ENCODE results near the gene PHF5A. TPM values are rescaled to one million over a fixed set of nuclear protein-coding genes. Genes with fewer than 3 reads are reported as not detected.

The PHF5A gene
- total and polyA plus RNA-seq, 2 donors (not counting 3 experiments of a cell fraction or from before 2014, with no cell fraction given): 61.1 to 63.7 TPM

GRCh38 chr22:41508770-41509170 lies 40.3 kb upstream of the PHF5A start:
- Histone ChIP-seq H3K36me3 (ENCODE audit: control insufficient read depth in 2 of 2, extremely low read depth in 1 of 2, insufficient read depth in 2 of 2, low read length in 2 of 2) (peaks cover 0 to 14% of the 10 kb centered on the region in 2 experiments), H3K4me1 (ENCODE audit: control insufficient read depth, extremely low read depth, insufficient read depth, low read length) (no peaks in the 10 kb centered on the region), H3K4me2 (ENCODE audit: insufficient read depth, low read length) (no peak overlapping the region), H3K79me2 (ENCODE audit: control insufficient read depth, insufficient read depth, low read length) (no peaks in the 10 kb centered on the region), H3K9ac (replicated peaks; ENCODE audit: extremely low read depth, insufficient read depth, low read length) (no peak overlapping the region), H3K9me1 (replicated peaks; ENCODE audit: control insufficient read depth, extremely low read depth, insufficient read depth, low read length) (no peaks in the 10 kb centered on the region), H3K4me3 (replicated peaks in 1 of 3; ENCODE audit: insufficient read depth in 1 of 3, low read depth in 1 of 3, low read length in 3 of 3) (no peak overlapping the region), H3K27me3 (ENCODE audit: control insufficient read depth in 2 of 2, insufficient read depth in 2 of 2, low read length in 2 of 2) (no peaks in the 10 kb centered on the region), H3K9me3 (replicated peaks; ENCODE audit: control insufficient read depth, insufficient read depth, low read length) (no peaks in the 10 kb centered on the region), H4K20me1 (replicated peaks; ENCODE audit: control insufficient read depth, extremely low read depth, insufficient read depth, low read length) (no peaks in the 10 kb centered on the region), H2AFZ (ENCODE audit: low read depth, low read length) (no peak overlapping the region), H3K27ac (ENCODE audit: insufficient read depth, low read depth, low read length) (no peak overlapping the region)
- CTCF ChIA-PET: interaction anchor here (1.0 to 1.2 kb wide), 2 partner anchors 9 to 18 kb away, joined by 3 to 10 read pairs; no protein-coding TSS in a partner anchor
- intact Hi-C loops (cut with micrococcal nuclease) (no loop called here), dilution Hi-C loops (cut with MboI; ENCODE audit: extremely low pct_ligation_motif_present, low sequenced_read_pairs) (no loop called here)
- no TSS peak for BruUV-seq (replicated peaks)
- no peak for TF ChIP-seq JUN (IDR thresholded peaks at IDR 0.05; ENCODE audit: borderline replicate concordance, insufficient read depth, insufficient read length, low read depth)
- no peak for TF ChIP-seq GATA2 (IDR thresholded peaks at IDR 0.05; ENCODE audit: insufficient read depth, insufficient read length, low read depth, low read length)
- TF ChIP-seq MAX (IDR thresholded peaks at IDR 0.05; ENCODE audit: insufficient read depth, insufficient read length): no peak
- no peak for TF ChIP-seq FOS (IDR thresholded peaks at IDR 0.05; ENCODE audit: borderline replicate concordance, insufficient read depth, low read length)
- TF ChIP-seq POLR2A (IDR thresholded peaks at IDR 0.05; ENCODE audit: low read depth, low read length): no peak
- DNase-seq (ENCODE audit: low read depth, low spot score) (no peak), FAIRE-seq (no peak)
- POLR2A ChIA-PET: no interaction called here

DNA sequence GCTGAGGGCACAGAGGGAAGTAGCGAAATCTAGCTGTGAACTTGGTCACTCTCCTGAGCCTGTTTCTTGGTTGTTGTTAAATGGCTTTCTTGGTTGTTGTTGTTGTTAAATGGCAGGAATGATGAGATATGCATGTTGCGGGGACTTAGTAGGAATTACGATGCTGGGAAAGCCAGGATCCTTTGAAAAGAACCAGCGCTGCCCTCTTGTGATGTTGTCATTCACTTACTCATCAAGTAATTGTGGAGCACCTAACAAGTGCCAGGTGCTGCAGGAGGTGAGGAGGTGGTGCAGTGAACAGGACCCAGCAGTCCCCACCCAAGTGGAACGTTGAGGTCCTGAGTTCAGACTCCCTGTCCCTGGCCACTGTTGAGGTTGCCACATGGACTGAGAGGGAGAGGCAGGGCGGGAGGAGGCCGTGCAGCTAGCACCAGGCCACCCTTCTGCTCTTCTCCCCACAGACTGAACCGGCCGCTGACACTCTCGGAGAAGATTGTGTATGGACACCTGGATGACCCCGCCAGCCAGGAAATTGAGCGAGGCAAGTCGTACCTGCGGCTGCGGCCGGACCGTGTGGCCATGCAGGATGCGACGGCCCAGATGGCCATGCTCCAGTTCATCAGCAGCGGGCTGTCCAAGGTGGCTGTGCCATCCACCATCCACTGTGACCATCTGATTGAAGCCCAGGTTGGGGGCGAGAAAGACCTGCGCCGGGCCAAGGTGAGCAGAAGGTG lies 39.0 kb upstream of the PHF5A start:
- Histone ChIP-seq H2AFZ (ENCODE audit: low read depth, low read length) (no peak overlapping the region), H3K27ac (ENCODE audit: insufficient read depth, low read depth, low read length) (no peak overlapping the region), H3K9ac (replicated peaks; ENCODE audit: extremely low read depth, insufficient read depth, low read length) (no peak overlapping the region), H3K9me3 (replicated peaks; ENCODE audit: control insufficient read depth, insufficient read depth, low read length) (no peaks in the 10 kb centered on the region), H3K9me1 (replicated peaks; ENCODE audit: control insufficient read depth, extremely low read depth, insufficient read depth, low read length) (no peaks in the 10 kb centered on the region), H3K4me3 (replicated peaks in 1 of 3; ENCODE audit: insufficient read depth in 1 of 3, low read depth in 1 of 3, low read length in 3 of 3) (no peak overlapping the region), H3K79me2 (ENCODE audit: control insufficient read depth, insufficient read depth, low read length) (no peaks in the 10 kb centered on the region), H3K4me1 (ENCODE audit: control insufficient read depth, extremely low read depth, insufficient read depth, low read length) (no peaks in the 10 kb centered on the region), H3K36me3 (ENCODE audit: control insufficient read depth in 2 of 2, extremely low read depth in 1 of 2, insufficient read depth in 2 of 2, low read length in 2 of 2) (peaks cover 0 to 14% of the 10 kb centered on the region in 2 experiments), H4K20me1 (replicated peaks; ENCODE audit: control insufficient read depth, extremely low read depth, insufficient read depth, low read length) (no peaks in the 10 kb centered on the region), H3K4me2 (ENCODE audit: insufficient read depth, low read length) (no peak overlapping the region), H3K27me3 (ENCODE audit: control insufficient read depth in 2 of 2, insufficient read depth in 2 of 2, low read length in 2 of 2) (no peaks in the 10 kb centered on the region)
- intact Hi-C loops (cut with micrococcal nuclease) (no loop called here), dilution Hi-C loops (cut with MboI; ENCODE audit: extremely low pct_ligation_motif_present, low sequenced_read_pairs) (no loop called here)
- no TSS peak for BruUV-seq (replicated peaks)
- FAIRE-seq (no peak), DNase-seq (ENCODE audit: low read depth, low spot score) (no peak)
- TF ChIP-seq POLR2A (IDR thresholded peaks at IDR 0.05; ENCODE audit: low read depth, low read length): no peak
- no peak for TF ChIP-seq FOS (IDR thresholded peaks at IDR 0.05; ENCODE audit: borderline replicate concordance, insufficient read depth, low read length)
- no peak for TF ChIP-seq JUN (IDR thresholded peaks at IDR 0.05; ENCODE audit: borderline replicate concordance, insufficient read depth, insufficient read length, low read depth)
- POLR2A ChIA-PET: no interaction called here
- CTCF ChIA-PET: interaction anchor here (0.5 to 3.0 kb wide), 2 partner anchors 10 to 99 kb away, joined by 4 to 12 read pairs; no protein-coding TSS in a partner anchor

Measured in endothelial cell of umbilical vein (primary cell).